Measurements from ENCODE around the gene C11orf24.

GRCh38 chr11:68297494-68297811 is 25.7 kb upstream of the C11orf24 start:
- TF ChIP-seq POLR2A (IDR thresholded peaks at IDR 0.05) = no peak
- TF ChIP-seq EP300 (IDR thresholded peaks at IDR 0.05) = no peak
